ENCODE results near the gene PGAP6. TPM values are rescaled to one million over a fixed set of nuclear protein-coding genes. Genes with fewer than 3 reads are reported as not detected.
A peak's percentile ranks its signal among the peaks of the same experiment; 100 is the strongest.

The PGAP6 gene
- total and polyA plus RNA-seq, 2 of the 13 experiments (the other 11 are each of a cell fraction or from before 2014, with no cell fraction given) = 52.7 to 136 TPM

- TF ChIP-seq ZBTB44 (CRISPR knock-in tag; IDR thresholded peaks at IDR 0.05) (0 out of 2 replicates have a peak, but pooled peaks have one; percentile 26), ZNF256 (CRISPR knock-in tag; conservative IDR thresholded peaks at IDR 0.05) (no peak), ZKSCAN8 (CRISPR knock-in tag; IDR thresholded peaks at IDR 0.05; ENCODE audit: borderline replicate concordance) (peak; percentile 92), AHDC1 (CRISPR knock-in tag; IDR thresholded peaks at IDR 0.05; ENCODE audit: borderline replicate concordance) (peak; percentile 71; the same call in 1 of the 2 replicates), ZNF839 (CRISPR knock-in tag; IDR thresholded peaks at IDR 0.05; ENCODE audit: borderline replicate concordance) (no peak), ZNF549 (CRISPR knock-in tag; IDR thresholded peaks at IDR 0.05) (no peak), ZNF296 (CRISPR knock-in tag; conservative IDR thresholded peaks at IDR 0.05) (no peak), ZNF713 (CRISPR knock-in tag; IDR thresholded peaks at IDR 0.05) (no peak), ZNF317 (CRISPR knock-in tag; IDR thresholded peaks at IDR 0.05) (no peak), TRIM22 (IDR thresholded peaks at IDR 0.05) (no peak), POGK (CRISPR knock-in tag; conservative IDR thresholded peaks at IDR 0.05) (peak; percentile 74), ZNF225 (CRISPR knock-in tag; IDR thresholded peaks at IDR 0.05) (peak; percentile 50; the same call in 1 of the 2 replicates), MXD4 (CRISPR knock-in tag; IDR thresholded peaks at IDR 0.05) (peak; percentile 91), STAT6 (CRISPR knock-in tag; IDR thresholded peaks at IDR 0.05; ENCODE audit: borderline replicate concordance) (peak; percentile 33; the same call in 1 of the 2 replicates)
Observed at GRCh38 chr16:405548-406506, 24.0 kb upstream of the PGAP6 start (continued).
